ENCODE data around the gene DMRT2. TPM values are rescaled to one million over a fixed set of nuclear protein-coding genes. Genes with fewer than 3 reads are reported as not detected.

Gene DMRT2
- total RNA-seq, 1 donor from 2014 or later = 0.31 TPM

GRCh38 chr9:1083325-1083913 lies 33.3 kb downstream of the DMRT2 start:
- H3K9me3 Mint-ChIP-seq (ENCODE audit: unreplicated experiment) = no peaks in the 10 kb centered on the region
- no peak for TF ChIP-seq CTCF (IDR thresholded peaks at IDR 0.05; ENCODE audit: unreplicated experiment)
- H3K4me1 Mint-ChIP-seq (ENCODE audit: unreplicated experiment) = no peaks in the 10 kb centered on the region
- peak overlapping the region; percentile 42 for H3K4me3 Mint-ChIP-seq (ENCODE audit: unreplicated experiment)
- no peaks in the 10 kb centered on the region for H3K27me3 Mint-ChIP-seq (ENCODE audit: unreplicated experiment)
- no peak overlapping the region for H3K27ac Mint-ChIP-seq (ENCODE audit: unreplicated experiment)
- peak; percentile 36 for DNase-seq (ENCODE audit: low spot score)
- H3K36me3 Mint-ChIP-seq (ENCODE audit: low read depth, unreplicated experiment) = no peaks in the 10 kb centered on the region

- Mint-ChIP-seq H3K27ac (ENCODE audit: unreplicated experiment) (no peak overlapping the region), H3K4me1 (ENCODE audit: unreplicated experiment) (no peaks in the 10 kb centered on the region)
- DNase-seq (ENCODE audit: low spot score) = no peak
These were observed 34.9 kb downstream of the DMRT2 start for GRCh38 chr9:1085086-1085485.

GRCh38 chr9:1086517-1086916 lies 36.4 kb downstream of the DMRT2 start:
- TF ChIP-seq CTCF (IDR thresholded peaks at IDR 0.05; ENCODE audit: unreplicated experiment) = no peak
- H3K27me3 Mint-ChIP-seq (ENCODE audit: unreplicated experiment) = no peaks in the 10 kb centered on the region
- no peaks in the 10 kb centered on the region for H3K9me3 Mint-ChIP-seq (ENCODE audit: unreplicated experiment)
- H3K4me3 Mint-ChIP-seq (ENCODE audit: unreplicated experiment) = no peak overlapping the region
- DNase-seq (ENCODE audit: low spot score) = no peak
- H3K27ac Mint-ChIP-seq (ENCODE audit: unreplicated experiment) = no peak overlapping the region
- H3K4me1 Mint-ChIP-seq (ENCODE audit: unreplicated experiment) = no peaks in the 10 kb centered on the region
- no peaks in the 10 kb centered on the region for H3K36me3 Mint-ChIP-seq (ENCODE audit: low read depth, unreplicated experiment)

More at GRCh38 chr9:1085086-1085485, 34.9 kb downstream of the DMRT2 start:
- no peaks in the 10 kb centered on the region for H3K36me3 Mint-ChIP-seq (ENCODE audit: low read depth, unreplicated experiment)
- no peaks in the 10 kb centered on the region for H3K9me3 Mint-ChIP-seq (ENCODE audit: unreplicated experiment)
- TF ChIP-seq CTCF (IDR thresholded peaks at IDR 0.05; ENCODE audit: unreplicated experiment) = no peak
- no peaks in the 10 kb centered on the region for H3K27me3 Mint-ChIP-seq (ENCODE audit: unreplicated experiment)
- H3K4me3 Mint-ChIP-seq (ENCODE audit: unreplicated experiment) = no peak overlapping the region

DNA sequence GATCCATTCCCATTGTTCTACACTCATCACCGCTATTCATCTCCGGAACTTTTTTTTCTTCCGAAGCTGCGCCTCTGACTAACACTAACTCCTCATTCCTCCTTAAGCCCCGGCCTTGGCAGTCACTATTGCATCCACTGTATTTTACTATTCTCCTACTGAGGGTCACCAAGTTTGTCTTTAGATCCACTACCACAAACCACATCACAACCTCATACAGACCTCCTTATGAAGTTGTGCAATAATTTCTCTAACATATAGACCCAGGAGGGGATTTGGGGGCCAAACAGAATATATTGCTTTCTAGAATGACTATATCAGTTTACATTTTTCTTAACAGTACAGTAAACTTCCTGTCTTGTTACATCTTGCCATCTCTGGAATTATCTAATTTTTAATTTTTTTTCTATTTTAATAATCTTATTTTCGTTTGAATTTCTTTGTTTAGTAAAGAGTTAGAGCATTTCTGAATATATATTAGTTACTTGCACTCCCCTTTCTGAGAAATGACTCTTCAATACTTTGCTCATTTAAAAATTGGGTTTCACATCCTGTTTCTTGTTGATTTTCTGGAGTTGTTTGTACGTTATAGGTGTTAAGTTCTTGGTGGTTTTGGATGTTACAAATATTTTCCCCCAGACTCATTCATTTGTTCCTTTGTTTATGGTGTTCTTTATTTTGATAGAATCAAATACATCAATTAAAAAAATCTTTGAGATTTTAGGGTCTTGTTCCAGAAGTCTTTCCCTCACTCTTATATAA lies 37.1 kb downstream of the DMRT2 start:
- no peak overlapping the region for H3K4me3 Mint-ChIP-seq (ENCODE audit: unreplicated experiment)
- DNase-seq (ENCODE audit: low spot score) = no peak
- H3K27me3 Mint-ChIP-seq (ENCODE audit: unreplicated experiment) = no peaks in the 10 kb centered on the region
- no peaks in the 10 kb centered on the region for H3K4me1 Mint-ChIP-seq (ENCODE audit: unreplicated experiment)
- TF ChIP-seq CTCF (IDR thresholded peaks at IDR 0.05; ENCODE audit: unreplicated experiment) = no peak
- H3K36me3 Mint-ChIP-seq (ENCODE audit: low read depth, unreplicated experiment) = no peaks in the 10 kb centered on the region
- no peak overlapping the region for H3K27ac Mint-ChIP-seq (ENCODE audit: unreplicated experiment)
- no peaks in the 10 kb centered on the region for H3K9me3 Mint-ChIP-seq (ENCODE audit: unreplicated experiment)

GRCh38 chr9:1094749-1095148 lies 44.6 kb downstream of the DMRT2 start:
- no peak overlapping the region for H3K4me3 Mint-ChIP-seq (ENCODE audit: unreplicated experiment)
- H3K27me3 Mint-ChIP-seq (ENCODE audit: unreplicated experiment) = peaks cover 2% of the 10 kb centered on the region
- no peak for DNase-seq (ENCODE audit: low spot score)
- H3K27ac Mint-ChIP-seq (ENCODE audit: unreplicated experiment) = no peak overlapping the region
- no peaks in the 10 kb centered on the region for H3K4me1 Mint-ChIP-seq (ENCODE audit: unreplicated experiment)
- H3K36me3 Mint-ChIP-seq (ENCODE audit: low read depth, unreplicated experiment) = no peaks in the 10 kb centered on the region
- H3K9me3 Mint-ChIP-seq (ENCODE audit: unreplicated experiment) = no peaks in the 10 kb centered on the region
- TF ChIP-seq CTCF (IDR thresholded peaks at IDR 0.05; ENCODE audit: unreplicated experiment) = no peak

Measured in endothelial cell (in vitro differentiated cells).